GM12878 (cell line): ENCODE data around the gene MEX3C. TPM values are rescaled to one million over a fixed set of nuclear protein-coding genes. Genes with fewer than 3 reads are reported as not detected.

Experiments
- ATAC-seq: fragments of 200-7000 bp; cut with Tn5 transposase; 3 replicates; pipeline ENCODE4 v1.9.1; 2020; ENCODE audit warnings: mild to moderate bottlenecking, moderate library complexity
- BruUV-seq: library from RNA; stranded (reverse); fragments of 400-500 nt; replicated peaks from 2 replicates; lab custom pipeline; 2021; lab: Mats Ljungman, UMichigan
- CTCF ChIA-PET: fragments of 300-600 bp; sonication (Branson Sonifier 250); formaldehyde crosslinking; extraction: SDS; loops from one replicate; lab custom pipeline; 2021; ENCODE audit warnings: inconsistent platforms; lab: Yijun Ruan, JAX
- POLR2A ChIA-PET: fragments of 350-600 bp; formaldehyde crosslinking; extraction: SDS; loops from one replicate; lab custom pipeline; 2021; ENCODE audit warnings: inconsistent platforms; lab: Charles Lee
- RAD21 ChIA-PET: fragments of 300-600 bp; sonication (Branson Sonifier 250); formaldehyde crosslinking; loops from one replicate; lab custom pipeline; 2023; ENCODE audit warnings: antibody characterized with exemption; ENCODE audit not compliant: unreplicated experiment; lab: Charles Lee
- SMC1A ChIA-PET: fragments of 300-600 bp; sonication (Branson Sonifier 250); formaldehyde crosslinking; loops from one replicate; lab custom pipeline; 2023; ENCODE audit not compliant: unreplicated experiment, uncharacterized antibody; lab: Charles Lee
- DNase-seq: peaks from one replicate; pipeline ENCODE4 v3.0.0-alpha.2; 2011; ENCODE audit warnings: low read depth, low spot score
- FAIRE-seq: peaks from 3 replicates; lab custom pipeline; 2011; peaks lifted over from hg19 to GRCh38; lab: Jason Lieb, UNC
- H2AFZ ChIP-seq: 2 replicates; pipeline ENCODE4 v1.6.0; 2011; ENCODE audit warnings: low read depth, low read length, control low read depth; ENCODE audit not compliant: control insufficient read depth
- H3K27ac ChIP-seq: 2 replicates; pipeline ENCODE4 v1.5.1; 2011; ENCODE audit warnings: control low read depth; ENCODE audit not compliant: control insufficient read depth, insufficient read depth
- H3K27me3 ChIP-seq, 2 experiments: replicated peaks in 1 of 2; 2 replicates each; pipeline versions ENCODE4 v1.6.0 to v1.6.1; 2011; ENCODE audit warnings: low read length in 1 of 2; ENCODE audit not compliant: control insufficient read depth in 2 of 2, insufficient read depth in 2 of 2
- H3K36me3 ChIP-seq, 2 experiments: 2 replicates each; pipeline ENCODE4 v1.5.1; 2011; ENCODE audit warnings: low read length in 1 of 2; ENCODE audit not compliant: control insufficient read depth in 2 of 2, insufficient read depth in 2 of 2
- H3K4me1 ChIP-seq: 2 replicates; pipeline ENCODE4 v1.6.1; 2011; ENCODE audit warnings: mild to moderate bottlenecking, low read length, moderate library complexity, mixed read lengths; ENCODE audit not compliant: control insufficient read depth, insufficient read depth
- H3K4me2 ChIP-seq: 2 replicates; pipeline ENCODE4 v1.6.0; 2011; ENCODE audit warnings: control low read depth; ENCODE audit not compliant: control insufficient read depth, insufficient read depth
- H3K4me3 ChIP-seq: fragments of 200-600 bp; sonication (generic); 2 replicates; pipeline ENCODE4 v1.5.1; 2016
- H3K79me2 ChIP-seq: 2 replicates; pipeline ENCODE4 v1.6.0; 2011; ENCODE audit warnings: low read length; ENCODE audit not compliant: control insufficient read depth, insufficient read depth
- H3K9ac ChIP-seq: 2 replicates; pipeline ENCODE4 v1.8.0; 2011; ENCODE audit warnings: low read length, control low read depth, mixed read lengths; ENCODE audit not compliant: control insufficient read depth, insufficient read depth
- H3K9me3 ChIP-seq: replicated peaks from 3 replicates; pipeline ENCODE4 v1.5.1; 2011; ENCODE audit warnings: mild to moderate bottlenecking, low read length; ENCODE audit not compliant: control insufficient read depth, insufficient read depth
- H4K20me1 ChIP-seq: 2 replicates; pipeline ENCODE4 v1.6.0; 2011; ENCODE audit not compliant: control insufficient read depth, insufficient read depth
- POLR2A ChIP-seq: IDR thresholded peaks from 2 replicates; pipeline ENCODE4 v1.6.1; 2011; ENCODE audit warnings: low read depth, mild to moderate bottlenecking, low read length
- RCOR1 ChIP-seq: conservative IDR thresholded peaks from 2 replicates; pipeline ENCODE4 v1.6.1; 2012; ENCODE audit warnings: low read depth, low read length, improper control_type of control experiment
- SUPT20H ChIP-seq: IDR thresholded peaks from 2 replicates; pipeline ENCODE4 v1.6.1; 2011; ENCODE audit warnings: low read depth, mild to moderate bottlenecking, low read length, moderate library complexity, borderline replicate concordance; ENCODE audit not compliant: control insufficient read depth
- TCF12 ChIP-seq: IDR thresholded peaks from 2 replicates; pipeline ENCODE4 v1.6.1; 2011; ENCODE audit warnings: low read depth, mild to moderate bottlenecking, low read length
- ZNF274 ChIP-seq: IDR thresholded peaks from one replicate; pipeline ENCODE4 v1.8.0; 2011; ENCODE audit not compliant: insufficient read length, insufficient read depth
- ZSCAN29 ChIP-seq: fragments of 450-650 bp; IDR thresholded peaks from 2 replicates; pipeline ENCODE4 v1.6.1; 2017; ENCODE audit warnings: mild to moderate bottlenecking, moderate library complexity
- WGBS: methylation state at CpG from one replicate; pipeline ENCODE4 v1.1.6; 2016; ENCODE audit warnings: low lambda C conversion rate; ENCODE audit not compliant: insufficient replicate concordance, insufficient coverage; ENCODE audit errors: missing lambda C conversion rate; 5-methylcytosine and 5-hydroxymethylcytosine counted together
- in situ Hi-C: fragments of 300-500 bp; cut with MboI; formaldehyde crosslinking; loops from 9 replicates; pipeline ENCODE4 v1.14.3; 2018; ENCODE audit warnings: mixed read lengths
- intact Hi-C: fragments of 100-400 bp; cut with micrococcal nuclease; formaldehyde crosslinking; loops from one replicate; pipeline ENCODE4 v1.14.2; 2022; ENCODE audit not compliant: unreplicated experiment
- polyA plus RNA-seq, 11 experiments: library from polyadenylated mRNA; depleted of rRNA in 4 of 11; unstranded in 6 of 11; stranded (reverse) in 5 of 11; fragments of >200 nt; fragmentation: Nextera tagmentation in 4 of 11; fragmentation: Illumina TruSeq in 1 of 11; extraction: Ambion mirVana in 4 of 11; extraction: Trizol in 1 of 11; gene quantifications; 1 replicate in 1 of 11; 2 replicates in 10 of 11; pipeline versions ENCODE4 v1.2.1 to v1.2.3, GENCODE V29; 2011 to 2016; ENCODE audit warnings: inconsistent platforms in 2 of 11, missing spikeins in 2 of 11, low read depth in 1 of 11
- total RNA-seq, 4 experiments: library from RNA; depleted of rRNA in 3 of 4; stranded (reverse); fragments of >200 nt in 3 of 4; fragmentation: Illumina TruSeq in 1 of 4; extraction: Trizol in 1 of 4; gene quantifications; 2 replicates each; pipeline versions ENCODE4 v1.2.1 to v1.2.3, GENCODE V29; 2013 to 2021
- TF ChIP-seq, protein P1 (sequence below): fragments of 450-650 bp; IDR thresholded peaks from 2 replicates; pipeline ENCODE4 v1.6.1; 2016; ENCODE audit warnings: mild to moderate bottlenecking
- TF ChIP-seq, protein P2 (sequence below): fragments of 450-650 bp; IDR thresholded peaks from 2 replicates; pipeline ENCODE4 v1.6.1; 2017; ENCODE audit warnings: mild to moderate bottlenecking, low read depth, inconsistent platforms; ENCODE audit not compliant: poor library complexity, severe bottlenecking

MEX3C gene
- total and polyA plus RNA-seq, 10 of the 15 experiments (the other 5 are each of a cell fraction or from before 2014, with no cell fraction given) = 6.7 to 48.8 (median 21.3) TPM

DNA sequence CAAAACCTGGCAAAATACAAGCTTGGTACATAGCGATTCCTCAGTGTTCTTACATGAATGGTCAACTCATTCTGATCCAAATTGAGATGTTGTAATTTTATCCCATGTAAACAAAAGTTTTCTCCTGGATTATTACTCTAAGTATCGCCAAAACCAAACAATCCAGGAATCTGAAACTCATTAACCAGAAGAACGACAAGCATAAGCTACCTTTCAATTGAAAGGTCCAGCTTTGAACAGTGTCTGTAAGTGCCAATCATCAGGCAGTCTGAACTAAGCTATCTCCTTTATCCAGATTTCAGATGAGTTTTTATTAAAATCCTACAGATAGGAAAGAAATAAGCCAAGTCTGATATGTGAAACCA lies 2.4 kb downstream of the MEX3C start:
- BruUV-seq = no TSS peak
- H3K9ac ChIP-seq = peak overlapping the region; percentile 98

More for the DNA sequence above, 2.4 kb downstream of the MEX3C start:
- no peaks in the 10 kb centered on the region for H3K36me3 ChIP-seq
- ChIA-PET CTCF (interaction anchor here (0.6 to 1.8 kb wide), 4 partner anchors 9 to 339 kb away, joined by 3 to 10 read pairs (median 8); no protein-coding TSS in a partner anchor), POLR2A (interaction anchor here (0.5 to 4.8 kb wide), 7 partner anchors 9 to 561 kb away, joined by 3 to 47 read pairs (median 3); no protein-coding TSS in a partner anchor), RAD21 (interaction anchor here (0.7 to 3.7 kb wide), 11 partner anchors 9 to 314 kb away, joined by 3 to 31 read pairs (median 3); no protein-coding TSS in a partner anchor), SMC1A (interaction anchor here (0.8 to 8.1 kb wide), 11 partner anchors 11 to 164 kb away, joined by 3 to 79 read pairs (median 5); no protein-coding TSS in a partner anchor)
- peak overlapping the region; percentile 95 for H3K27ac ChIP-seq
- no peaks in the 10 kb centered on the region for H3K27me3 ChIP-seq
- H3K79me2 ChIP-seq = peaks cover 68% of the 10 kb centered on the region
- peak overlapping the region; percentile 69 for H3K4me3 ChIP-seq
- DNase-seq = no peak
- no peak for ATAC-seq
- in situ Hi-C loops = loop anchor here (10.0 kb wide), 1 partner anchor 310 kb away; no protein-coding TSS in a partner anchor
- peak overlapping the region; percentile 56 for H3K4me2 ChIP-seq
- no peak for TF ChIP-seq TCF12
- no peak for TF ChIP-seq ZSCAN29
- TF ChIP-seq SUPT20H = no peak
- no peak for TF ChIP-seq POLR2A
- TF ChIP-seq, protein P1, sequence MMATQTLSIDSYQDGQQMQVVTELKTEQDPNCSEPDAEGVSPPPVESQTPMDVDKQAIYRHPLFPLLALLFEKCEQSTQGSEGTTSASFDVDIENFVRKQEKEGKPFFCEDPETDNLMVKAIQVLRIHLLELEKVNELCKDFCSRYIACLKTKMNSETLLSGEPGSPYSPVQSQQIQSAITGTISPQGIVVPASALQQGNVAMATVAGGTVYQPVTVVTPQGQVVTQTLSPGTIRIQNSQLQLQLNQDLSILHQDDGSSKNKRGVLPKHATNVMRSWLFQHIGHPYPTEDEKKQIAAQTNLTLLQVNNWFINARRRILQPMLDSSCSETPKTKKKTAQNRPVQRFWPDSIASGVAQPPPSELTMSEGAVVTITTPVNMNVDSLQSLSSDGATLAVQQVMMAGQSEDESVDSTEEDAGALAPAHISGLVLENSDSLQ = peak; percentile 76
- no peak for TF ChIP-seq ZNF274
- no peak for TF ChIP-seq RCOR1
- TF ChIP-seq, protein P2, sequence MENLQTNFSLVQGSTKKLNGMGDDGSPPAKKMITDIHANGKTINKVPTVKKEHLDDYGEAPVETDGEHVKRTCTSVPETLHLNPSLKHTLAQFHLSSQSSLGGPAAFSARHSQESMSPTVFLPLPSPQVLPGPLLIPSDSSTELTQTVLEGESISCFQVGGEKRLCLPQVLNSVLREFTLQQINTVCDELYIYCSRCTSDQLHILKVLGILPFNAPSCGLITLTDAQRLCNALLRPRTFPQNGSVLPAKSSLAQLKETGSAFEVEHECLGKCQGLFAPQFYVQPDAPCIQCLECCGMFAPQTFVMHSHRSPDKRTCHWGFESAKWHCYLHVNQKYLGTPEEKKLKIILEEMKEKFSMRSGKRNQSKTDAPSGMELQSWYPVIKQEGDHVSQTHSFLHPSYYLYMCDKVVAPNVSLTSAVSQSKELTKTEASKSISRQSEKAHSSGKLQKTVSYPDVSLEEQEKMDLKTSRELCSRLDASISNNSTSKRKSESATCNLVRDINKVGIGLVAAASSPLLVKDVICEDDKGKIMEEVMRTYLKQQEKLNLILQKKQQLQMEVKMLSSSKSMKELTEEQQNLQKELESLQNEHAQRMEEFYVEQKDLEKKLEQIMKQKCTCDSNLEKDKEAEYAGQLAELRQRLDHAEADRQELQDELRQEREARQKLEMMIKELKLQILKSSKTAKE = no peak
- no peak for FAIRE-seq
- no peak overlapping the region for H2AFZ ChIP-seq
- 29% methylated on average over 3 of the region's 3 CpGs for WGBS
- intact Hi-C loops = loop anchor here (5.0 to 10.0 kb wide), 3 partner anchors 228 to 530 kb away; partner anchors contain the start of genes ELAC1 and ME2
- H4K20me1 ChIP-seq = no peaks in the 10 kb centered on the region
- H3K4me1 ChIP-seq = peaks cover 8% of the 10 kb centered on the region
- H3K9me3 ChIP-seq = no peaks in the 10 kb centered on the region; the same call in 2 of the 3 replicates
